HG02840 (cell line): Measurements from ENCODE around the gene RPL10A.

Source experiments
- ATAC-seq: cut with Tn5 transposase; IDR thresholded peaks from one replicate; pipeline ENCODE4 v1.9.1; 2021; ENCODE audit warnings: mild to moderate bottlenecking, moderate library complexity, moderate number of reproducible peaks; ENCODE audit not compliant: unreplicated experiment, low FRiP score

The RPL10A gene

DNA sequence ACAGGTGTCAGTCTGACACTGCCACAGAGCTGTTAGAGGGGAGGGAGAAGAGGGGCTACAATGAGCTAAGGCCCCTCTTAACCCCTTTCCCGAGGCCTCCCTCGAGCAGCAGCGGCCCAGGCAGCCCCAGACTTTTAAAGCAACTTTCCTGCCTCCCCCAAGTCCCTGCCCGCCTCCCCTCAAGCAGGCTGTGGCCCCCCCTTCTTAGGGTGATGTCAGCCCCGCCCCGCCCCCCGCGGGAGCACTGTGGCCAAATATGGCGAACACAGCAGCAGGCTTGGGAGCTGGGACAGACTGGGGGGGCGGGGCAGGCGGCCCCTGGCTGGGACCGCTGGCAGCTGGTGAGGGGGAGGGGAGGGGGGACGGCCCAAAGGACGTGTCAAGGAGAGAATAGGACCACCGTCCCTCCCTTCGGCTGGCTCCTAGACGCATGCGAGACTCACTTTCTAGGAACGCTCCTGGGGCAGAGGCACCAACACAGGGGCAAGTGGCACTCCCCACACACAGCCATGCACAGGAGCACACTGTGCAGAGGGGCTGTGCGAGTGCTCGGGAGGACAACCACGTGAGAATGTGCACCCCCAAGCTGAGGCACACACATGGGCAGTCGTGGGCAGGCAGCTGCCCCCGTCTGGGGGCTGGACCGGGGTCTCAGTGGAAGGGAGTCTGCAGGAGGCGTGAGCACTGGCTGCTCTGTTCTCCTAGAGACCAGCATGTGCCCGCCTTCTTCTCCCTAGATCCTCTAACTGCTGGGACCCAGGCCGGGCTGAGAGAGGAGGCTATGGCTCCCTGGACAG, 22.0 kb downstream of the RPL10A start:
- no peak for ATAC-seq

DNA sequence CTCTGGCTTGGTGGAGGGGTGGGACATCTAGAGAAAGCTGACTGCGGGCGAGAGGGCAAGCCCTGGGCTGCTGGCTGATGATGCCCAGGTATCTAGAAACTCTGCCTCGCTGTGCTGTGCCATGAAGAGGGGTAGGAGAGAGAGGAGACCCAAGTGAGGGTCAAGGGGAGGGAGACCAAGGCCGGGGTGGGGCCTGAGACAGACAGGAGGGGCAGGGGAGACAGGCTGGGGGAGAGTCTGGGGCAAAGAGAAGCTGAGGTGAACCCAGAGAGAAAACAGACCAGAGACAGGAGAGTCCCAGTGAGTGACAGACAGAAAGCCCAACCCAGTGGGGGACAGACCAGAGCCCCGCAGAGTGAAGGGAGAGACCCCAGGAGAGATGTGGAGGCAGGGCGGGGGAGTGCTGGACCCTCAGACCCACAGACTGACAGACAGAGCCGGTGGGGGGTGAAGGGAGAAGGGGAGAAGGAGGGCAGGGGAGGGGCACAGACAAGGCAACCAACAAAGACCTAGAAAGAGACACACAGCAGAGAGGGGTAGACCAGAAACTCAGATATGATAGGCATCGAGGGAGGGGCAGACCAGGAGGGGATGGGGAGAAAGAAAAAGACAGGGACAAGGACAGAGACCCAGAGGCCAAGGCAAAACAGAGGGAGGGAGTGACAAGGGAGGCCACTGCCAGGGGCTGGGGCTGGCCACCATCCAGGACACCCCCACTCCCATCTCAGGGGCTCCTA, 22.8 kb downstream of the RPL10A start:
- ATAC-seq = no peak

DNA sequence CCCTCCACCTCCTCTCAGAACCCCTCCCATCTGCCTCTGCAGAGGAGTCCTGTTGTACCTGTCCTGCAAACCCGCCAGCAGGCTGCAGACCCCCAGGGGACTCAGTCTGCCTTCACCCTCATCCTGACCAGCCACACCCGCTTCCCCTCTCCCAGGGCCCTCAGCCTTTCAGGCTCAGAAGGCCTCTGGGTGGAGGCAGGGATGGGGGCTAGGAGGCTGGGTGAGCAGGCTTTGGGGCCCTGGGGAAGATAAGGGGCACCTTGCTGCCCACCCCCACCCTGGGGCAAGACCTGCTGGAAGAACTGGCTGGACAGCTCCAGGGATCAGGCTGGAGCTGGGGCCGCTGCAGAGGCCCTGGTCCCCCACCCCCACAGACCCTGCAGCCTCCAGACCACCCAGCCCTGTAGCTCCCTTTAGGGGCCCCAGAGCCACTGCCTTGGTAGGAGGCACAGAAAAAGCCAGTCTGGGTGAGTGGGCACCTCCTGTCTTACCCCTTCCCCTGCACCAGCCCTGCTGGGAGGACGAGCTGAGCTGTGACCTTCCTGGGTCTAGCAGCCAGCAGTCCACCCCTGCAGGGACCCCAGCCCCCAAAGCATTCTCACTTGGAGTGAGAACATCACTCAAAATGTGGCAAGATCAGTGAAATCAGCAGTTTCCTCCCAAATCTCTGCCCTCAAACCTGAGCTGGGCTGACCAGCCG, 23.5 kb downstream of the RPL10A start:
- no peak for ATAC-seq

DNA sequence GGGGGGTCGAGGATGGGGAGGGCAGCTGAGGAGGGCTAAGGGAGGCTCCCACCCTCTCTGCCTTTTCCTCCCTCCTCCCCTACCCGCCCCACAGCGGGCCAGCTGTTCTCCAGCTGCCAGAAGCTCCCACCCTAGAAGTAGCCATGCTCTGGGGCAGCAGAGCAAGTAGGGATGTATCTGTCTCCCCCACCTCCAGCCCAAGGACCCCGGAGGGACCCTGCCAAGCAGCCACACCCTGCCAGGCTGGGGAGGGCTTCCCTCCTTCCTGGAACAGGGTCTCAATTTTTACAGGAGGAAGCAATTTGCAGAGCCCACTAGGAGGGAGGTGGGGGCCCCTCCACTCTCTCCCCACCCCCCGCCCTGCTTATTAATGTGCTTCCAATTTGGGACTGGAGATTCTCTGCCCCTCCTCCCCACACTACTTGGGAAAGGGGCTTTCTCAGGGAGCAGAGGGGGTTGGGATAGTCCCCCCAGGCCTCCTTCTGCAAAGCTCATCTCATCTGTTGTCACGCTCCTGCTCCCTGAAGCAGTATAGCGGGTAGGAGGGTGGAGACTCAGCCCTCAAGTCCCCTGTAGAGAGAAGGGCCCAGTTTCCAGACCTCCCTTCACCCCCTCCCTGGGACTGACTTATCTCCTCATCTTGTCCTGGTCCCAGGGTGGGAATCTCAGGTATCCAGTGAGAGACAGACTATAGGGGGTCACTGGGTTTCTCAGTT, 24.2 kb downstream of the RPL10A start:
- no peak for ATAC-seq

DNA sequence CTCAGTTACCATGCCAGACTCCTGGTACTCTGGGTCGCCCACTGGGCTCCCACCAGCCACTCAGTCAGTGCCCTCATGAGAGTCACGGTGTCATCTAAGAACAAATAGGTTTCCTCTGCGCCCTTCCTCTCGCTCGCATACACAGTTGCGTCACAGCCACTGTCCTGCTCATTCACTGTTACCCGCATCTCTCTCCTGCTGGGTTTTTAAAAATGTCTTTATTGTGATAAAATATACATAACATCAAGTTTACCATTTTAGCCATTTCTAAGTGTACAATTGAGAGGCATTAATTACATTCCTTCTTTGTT, 24.7 kb downstream of the RPL10A start:
- no peak for ATAC-seq

DNA sequence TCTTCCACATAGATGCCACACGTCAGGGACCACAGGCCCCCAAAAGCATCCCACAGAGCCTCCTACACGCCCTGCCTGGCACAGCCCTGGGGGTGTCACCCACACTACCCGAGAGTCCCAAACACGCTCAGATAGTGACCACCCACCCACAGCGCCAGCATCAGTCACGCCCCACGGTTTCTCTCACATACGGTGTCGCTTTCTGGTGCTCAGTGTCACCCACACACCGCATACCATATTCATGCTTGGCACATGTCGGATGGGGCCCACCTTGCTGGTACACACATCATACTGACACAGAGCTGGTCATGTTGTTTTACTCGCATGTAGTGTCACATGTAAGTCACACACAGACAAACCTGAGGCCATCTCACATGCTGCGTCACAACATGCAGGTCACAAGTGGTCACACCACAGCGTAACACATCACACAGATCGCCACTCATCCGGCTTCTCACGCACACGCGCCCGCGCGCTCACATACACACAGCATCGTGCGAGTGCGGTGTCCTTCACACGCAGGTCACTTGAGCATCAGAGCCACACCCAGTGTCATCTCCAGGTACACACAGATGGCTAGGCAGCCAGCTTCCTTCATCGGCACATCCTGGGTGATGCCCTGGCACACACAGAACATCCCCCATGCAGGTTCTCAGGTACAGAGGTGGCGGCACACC, 25.2 kb downstream of the RPL10A start:
- ATAC-seq = no peak

DNA sequence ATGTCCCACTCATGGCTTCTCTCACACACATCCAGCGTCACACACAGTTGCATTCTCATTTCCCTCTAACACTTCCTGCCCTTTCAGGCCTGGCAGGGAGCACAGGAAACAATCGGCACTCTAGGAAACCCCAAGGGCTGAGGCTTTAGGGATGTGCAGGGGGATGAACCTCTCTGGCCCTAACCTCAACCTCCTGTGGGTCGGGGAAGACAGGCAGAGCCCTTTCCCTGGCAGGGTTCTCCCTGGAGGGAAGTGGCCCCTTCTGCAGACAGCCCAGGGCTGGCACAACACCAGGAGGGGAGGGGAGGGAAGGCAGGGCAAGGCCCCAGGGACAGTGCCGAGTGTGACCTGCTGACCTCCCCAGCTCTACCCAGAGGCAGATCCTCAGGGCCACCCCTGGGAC, 26.0 kb downstream of the RPL10A start:
- no peak for ATAC-seq

DNA sequence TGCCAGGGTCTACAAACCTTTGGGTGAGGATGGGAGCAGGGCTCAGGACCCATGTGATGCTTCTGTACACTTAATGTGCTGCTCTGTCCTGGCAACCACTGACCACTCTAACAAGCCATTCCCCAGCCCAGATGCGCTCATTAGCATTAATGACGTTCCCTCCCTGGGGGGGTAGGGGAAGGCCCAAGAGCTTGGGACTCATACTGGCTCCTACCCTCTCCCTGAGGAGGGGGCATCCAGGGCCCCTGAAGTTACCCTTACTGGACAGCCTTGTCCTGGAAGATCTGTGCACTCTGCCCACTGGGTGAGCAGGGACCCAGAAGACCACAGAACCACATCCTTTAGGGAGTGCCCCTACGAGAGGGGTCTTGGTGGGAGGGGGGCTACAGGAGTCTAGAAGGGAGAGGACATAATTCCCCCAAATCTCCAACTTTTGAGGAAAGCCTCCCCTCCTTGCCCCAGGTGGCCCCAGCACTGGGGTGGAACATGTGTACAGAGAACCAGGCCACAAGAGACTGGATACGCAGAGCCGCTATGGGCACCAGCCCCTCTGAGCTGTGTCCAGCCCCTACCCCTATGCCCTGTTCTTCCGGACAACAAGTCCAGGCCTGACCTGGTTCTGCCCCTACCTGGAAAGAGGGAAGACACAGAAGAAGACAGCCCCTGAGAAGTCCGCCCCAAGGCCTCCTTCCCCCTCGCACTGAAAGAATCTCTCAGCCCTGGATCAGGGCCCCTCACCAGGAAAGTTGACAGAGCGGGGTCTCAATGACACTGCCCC, 27.2 kb downstream of the RPL10A start:
- ATAC-seq = no peak

DNA sequence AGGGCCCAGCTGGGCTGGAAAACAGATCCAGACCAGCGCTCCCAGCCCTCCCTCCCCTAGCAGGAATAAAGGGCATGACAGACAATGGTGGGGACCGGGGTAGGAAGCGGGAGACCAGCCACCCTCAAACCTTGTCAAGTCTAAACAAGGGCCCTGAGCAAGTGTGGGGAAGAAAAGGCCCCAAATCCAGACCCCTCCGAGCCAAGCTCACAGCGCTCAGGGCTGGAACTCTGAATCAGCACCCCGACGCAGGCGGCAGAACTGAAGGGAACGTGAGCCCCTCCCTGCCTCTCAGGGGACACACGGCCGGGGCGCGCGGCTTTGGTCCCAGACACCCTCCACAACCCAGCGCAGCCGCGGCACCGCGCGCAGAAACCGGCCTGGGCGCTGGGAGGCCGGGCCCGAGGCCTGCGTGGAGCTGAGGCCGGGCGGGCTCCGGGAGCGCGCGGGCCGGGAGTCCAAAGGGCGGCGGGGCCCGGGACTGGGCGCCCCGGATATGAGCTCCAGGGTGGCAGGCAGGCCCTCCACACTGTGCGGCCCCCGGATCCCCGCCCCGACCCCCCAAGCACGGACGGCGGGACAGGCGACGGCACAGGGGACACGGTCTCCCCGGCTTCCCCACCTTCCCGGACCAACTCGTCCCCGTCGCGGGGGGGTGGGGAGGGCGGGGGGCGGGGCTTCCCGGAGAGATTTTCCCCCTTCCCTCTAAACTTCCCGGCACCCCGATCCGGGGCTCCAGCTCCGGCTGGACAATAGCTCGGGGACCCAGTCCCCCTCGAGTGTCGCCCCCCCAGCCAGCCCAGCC, 28.0 kb downstream of the RPL10A start:
- no peak for ATAC-seq

DNA sequence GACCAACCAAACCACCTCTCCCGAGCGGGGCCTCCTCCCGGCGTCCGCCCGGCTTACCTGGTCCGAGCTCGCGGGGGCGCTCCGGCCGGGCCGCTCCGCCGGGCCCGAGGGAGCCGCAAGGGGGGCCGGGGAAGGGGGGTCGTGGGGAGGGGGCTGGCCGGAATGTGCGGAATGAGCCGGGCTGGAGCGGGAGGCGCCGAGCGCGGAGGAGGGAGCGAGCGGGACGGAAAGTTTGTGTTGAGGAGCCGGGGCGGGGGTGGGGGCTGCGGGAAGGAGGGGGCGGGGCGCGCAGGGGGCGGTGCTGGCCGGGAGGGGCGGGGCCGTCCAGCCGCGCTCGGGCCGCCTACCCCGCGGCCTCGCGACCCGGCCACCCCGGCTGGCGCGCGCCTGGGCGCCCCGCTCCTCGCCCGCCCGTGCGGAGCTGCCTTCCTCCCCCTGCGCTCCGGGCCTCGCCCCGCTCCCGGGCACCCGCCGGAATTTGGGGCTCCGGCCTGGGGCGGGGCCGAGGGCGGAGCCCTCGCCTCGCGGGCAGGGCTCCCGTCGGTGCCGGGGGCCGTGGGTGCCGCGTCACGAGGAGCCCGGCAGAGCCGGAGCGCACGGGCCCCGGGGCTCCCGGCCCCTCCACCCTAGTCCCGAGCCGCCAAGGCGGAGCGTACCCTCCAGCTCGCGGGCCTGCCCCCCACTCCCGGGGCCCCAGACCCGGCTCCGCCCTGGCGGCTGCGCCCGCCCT, 28.8 kb downstream of the RPL10A start, which contains the start of gene TEAD3:
TSS of gene TEAD3 (minus strand) at position 239 of the 730 bp plus-strand sequence.
- no peak for ATAC-seq

DNA sequence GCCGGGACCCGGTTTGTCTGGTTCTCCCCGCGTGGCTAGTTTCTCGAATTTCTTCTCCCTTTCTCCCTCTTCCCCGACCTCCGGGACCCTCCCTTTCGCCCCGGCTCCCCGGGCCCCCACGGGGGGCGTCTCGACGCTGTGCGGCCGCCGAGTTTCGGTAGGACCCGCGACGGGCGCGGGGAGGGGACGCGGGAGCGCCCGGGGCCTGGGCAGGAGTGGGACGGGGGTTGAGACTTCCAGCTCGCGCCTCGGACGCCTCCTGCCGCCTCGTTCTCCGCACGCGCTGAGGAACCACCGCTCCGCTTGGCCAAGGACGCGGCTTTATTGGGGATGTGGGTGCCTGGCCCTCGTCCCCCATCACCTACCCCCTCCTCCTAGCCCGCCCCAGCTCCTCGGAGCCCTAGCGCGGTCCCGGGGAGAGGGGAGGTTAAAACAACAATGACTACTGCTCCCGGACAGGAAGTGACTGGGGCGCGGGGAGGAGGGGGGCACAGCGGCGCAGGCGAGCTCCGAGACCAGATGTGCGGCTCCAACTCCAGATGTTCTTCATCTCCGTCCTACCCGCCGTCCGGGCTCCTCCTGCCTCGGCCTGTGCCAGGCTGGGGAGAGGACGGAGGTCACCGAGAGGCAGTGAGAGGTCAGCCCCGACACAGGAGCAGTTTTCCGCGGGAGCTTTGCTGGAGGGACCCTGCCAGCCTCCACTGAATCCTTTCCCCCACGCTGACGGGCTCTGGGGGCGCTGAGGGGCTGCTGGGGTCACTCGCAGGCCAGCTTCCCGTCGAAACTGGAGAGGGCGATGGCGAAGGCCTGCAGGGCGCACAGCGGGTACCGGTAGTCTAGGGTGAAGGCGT, 29.6 kb downstream of the RPL10A start:
- no peak for ATAC-seq

DNA sequence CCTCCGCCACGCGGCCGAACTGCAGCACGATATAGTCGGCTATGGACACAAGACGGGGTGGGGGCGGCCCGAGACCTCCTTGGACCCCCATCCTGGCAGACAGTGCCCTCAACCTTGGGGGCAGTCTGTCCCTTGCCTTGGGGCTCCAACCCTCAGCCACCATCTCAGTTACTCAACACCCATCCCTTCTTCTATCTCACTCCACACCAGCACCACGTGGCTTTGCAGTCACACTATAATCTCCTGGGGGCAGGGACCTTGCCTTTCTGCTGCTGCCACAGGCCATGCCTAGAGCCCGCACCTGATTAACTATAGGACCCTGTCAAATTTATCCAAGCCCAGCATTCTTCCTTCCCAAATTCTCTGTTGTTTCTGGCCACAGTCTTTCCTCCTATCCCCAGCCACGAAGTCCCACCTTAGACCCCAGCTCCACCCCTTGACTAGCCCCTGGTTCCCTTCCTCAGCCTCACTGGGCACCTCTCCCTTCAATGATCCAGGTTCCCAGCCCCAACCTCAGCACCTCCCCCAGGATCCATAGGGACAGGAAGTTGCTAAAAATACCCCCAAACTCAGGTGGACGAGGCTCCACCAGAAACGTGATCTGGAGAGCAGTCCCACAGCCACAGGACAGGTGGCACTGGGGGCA, 30.3 kb downstream of the RPL10A start:
- no peak for ATAC-seq

DNA sequence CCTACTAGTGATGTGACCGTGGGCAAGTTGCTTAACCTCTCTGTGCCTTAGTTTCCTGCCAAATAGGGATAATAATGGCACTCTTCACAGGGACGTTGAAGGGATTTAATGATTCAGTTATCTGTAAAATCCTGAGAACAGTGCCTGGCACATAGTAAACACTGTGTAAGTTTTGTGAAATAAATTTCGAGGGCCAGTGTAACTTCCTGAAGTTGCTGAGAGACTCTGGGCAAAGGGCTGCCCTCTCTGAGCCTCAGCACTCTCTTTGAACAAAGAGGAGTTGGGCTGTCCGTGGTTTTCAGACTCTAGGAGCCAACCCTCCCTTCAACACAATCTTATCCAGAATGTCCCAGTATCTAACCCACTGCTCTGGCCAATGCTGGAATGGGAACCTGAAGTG, 31.2 kb downstream of the RPL10A start:
- ATAC-seq = no peak

DNA sequence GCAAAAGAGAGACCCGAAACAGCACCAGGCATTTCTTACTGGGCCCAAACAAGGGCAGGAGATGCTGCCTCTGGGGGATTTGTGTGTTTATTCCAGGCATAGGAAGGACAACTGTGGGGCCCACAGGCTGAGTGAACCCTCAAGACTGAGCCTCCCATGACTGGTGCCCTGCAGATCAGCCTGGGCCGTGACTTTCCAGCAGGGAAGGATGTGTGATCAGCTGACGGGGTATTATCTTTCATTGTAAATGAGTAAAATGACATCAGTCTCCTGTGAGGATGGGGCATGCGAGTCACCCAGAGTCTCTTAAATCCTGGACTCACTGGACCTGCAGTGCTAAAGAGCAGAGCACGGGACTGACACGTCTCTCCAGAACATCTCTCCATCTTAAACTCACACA, 32.6 kb downstream of the RPL10A start:
- no peak for ATAC-seq

DNA sequence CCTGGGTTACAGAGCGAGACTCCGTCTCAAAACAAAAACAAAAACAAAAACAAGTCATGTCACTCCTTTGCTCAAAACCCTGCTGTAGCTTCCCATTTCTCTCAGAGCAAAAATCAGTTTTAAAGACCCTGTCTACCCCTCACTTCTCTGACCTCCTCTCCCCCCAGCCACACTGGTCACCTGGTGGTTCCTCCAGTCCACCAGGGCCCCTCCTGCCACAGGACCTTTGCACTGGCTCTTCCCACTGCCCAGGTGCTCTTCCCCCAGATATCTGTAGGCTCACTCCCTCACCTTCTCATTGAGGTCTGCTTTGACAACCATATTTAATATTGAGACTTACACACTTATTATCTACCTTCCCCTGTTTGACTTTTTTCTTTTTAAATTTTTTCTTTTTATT, 33.6 kb downstream of the RPL10A start:
- no peak for ATAC-seq

DNA sequence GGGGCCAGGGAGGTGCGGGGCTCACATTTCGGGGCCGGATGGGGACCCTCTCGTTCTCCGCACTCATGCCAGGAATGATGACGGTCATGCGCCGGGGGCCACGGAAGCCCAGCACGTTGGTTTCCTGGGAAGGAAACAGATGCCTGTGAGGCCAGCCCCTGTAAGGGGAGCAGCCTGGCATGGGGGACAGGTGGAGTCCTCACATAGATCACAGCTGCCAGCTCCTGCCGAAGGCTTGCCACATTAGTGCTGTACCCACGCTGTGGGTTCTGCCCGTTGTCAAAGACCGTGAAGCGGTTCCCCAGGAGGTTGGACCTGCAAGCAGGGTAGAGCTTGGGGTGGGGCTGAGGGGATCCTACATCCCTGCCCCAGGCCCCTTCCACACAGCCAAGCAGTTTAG, 35.3 kb downstream of the RPL10A start:
- ATAC-seq = no peak

DNA sequence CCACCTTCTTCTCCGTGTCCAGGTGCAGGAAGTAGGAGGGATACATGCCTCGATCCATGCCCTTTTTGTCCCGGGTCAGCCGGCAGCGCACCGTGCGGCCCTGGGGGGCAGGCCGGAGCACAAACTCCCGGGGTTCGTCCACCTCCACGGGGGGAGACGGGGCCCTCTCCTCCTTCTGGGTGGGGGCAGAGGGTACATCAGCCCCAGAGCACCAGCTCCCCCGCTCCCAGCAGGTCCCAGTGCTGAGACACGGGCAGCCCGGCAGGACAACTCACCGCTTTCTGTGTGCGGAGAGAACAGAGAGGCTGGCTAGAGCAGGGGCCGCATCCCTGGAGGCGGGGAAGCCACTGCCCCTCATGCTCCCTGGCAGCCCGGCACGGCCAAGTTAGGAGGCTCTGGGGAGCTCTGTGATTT, 37.8 kb downstream of the RPL10A start:
- no peak for ATAC-seq
